Measurements from ENCODE around the gene TAS2R16. TPM values are rescaled to one million over a fixed set of nuclear protein-coding genes. Genes with fewer than 3 reads are reported as not detected.

TAS2R16 gene
- total RNA-seq, 2 experiments from 2014 or later = not detected

- Mint-ChIP-seq H3K4me1 (ENCODE audit: low read depth) (no peaks in the 10 kb centered on the region), H3K27ac (no peak overlapping the region), H3K27me3 (no peaks in the 10 kb centered on the region), H3K9me3 (peaks cover 12% of the 10 kb centered on the region), H3K4me3 (no peak overlapping the region), H3K36me3 (ENCODE audit: low read depth) (no peaks in the 10 kb centered on the region)
- DNase-seq (no peak), ATAC-seq (no peak)
- ChIA-PET POLR2A (no interaction called here), CTCF (no interaction called here)
- intact Hi-C loops (cut with micrococcal nuclease) = no loop called here
- TF ChIP-seq CTCF (IDR thresholded peaks at IDR 0.05) = no peak
These were observed 27.1 kb upstream of the TAS2R16 start for GRCh38 chr7:123022576-123022975.

GRCh38 chr7:123012435-123012834 lies 16.9 kb upstream of the TAS2R16 start:
- H3K9me3 Mint-ChIP-seq = peaks cover 14% of the 10 kb centered on the region
- no peak for DNase-seq
- no peak overlapping the region for H3K4me3 Mint-ChIP-seq
- H3K27ac Mint-ChIP-seq = no peak overlapping the region
- no peaks in the 10 kb centered on the region for H3K27me3 Mint-ChIP-seq
- CTCF ChIA-PET = no interaction called here
- no peaks in the 10 kb centered on the region for H3K4me1 Mint-ChIP-seq (ENCODE audit: low read depth)
- no peak for TF ChIP-seq CTCF (IDR thresholded peaks at IDR 0.05)
- ATAC-seq = no peak
- POLR2A ChIA-PET = no interaction called here
- H3K36me3 Mint-ChIP-seq (ENCODE audit: low read depth) = no peaks in the 10 kb centered on the region
- intact Hi-C loops (cut with micrococcal nuclease) = no loop called here

- CTCF ChIA-PET = no interaction called here
- DNase-seq (no peak), ATAC-seq (no peak)
- Mint-ChIP-seq H3K4me1 (ENCODE audit: low read depth) (no peaks in the 10 kb centered on the region), H3K27me3 (no peaks in the 10 kb centered on the region), H3K9me3 (peaks cover 10% of the 10 kb centered on the region), H3K36me3 (ENCODE audit: low read depth) (no peaks in the 10 kb centered on the region), H3K27ac (no peak overlapping the region), H3K4me3 (no peak overlapping the region)
- no peak for TF ChIP-seq CTCF (IDR thresholded peaks at IDR 0.05)
- POLR2A ChIA-PET = no interaction called here
- intact Hi-C loops (cut with micrococcal nuclease) = no loop called here
These were observed 16.4 kb upstream of the TAS2R16 start for GRCh38 chr7:123011766-123012369.

DNA sequence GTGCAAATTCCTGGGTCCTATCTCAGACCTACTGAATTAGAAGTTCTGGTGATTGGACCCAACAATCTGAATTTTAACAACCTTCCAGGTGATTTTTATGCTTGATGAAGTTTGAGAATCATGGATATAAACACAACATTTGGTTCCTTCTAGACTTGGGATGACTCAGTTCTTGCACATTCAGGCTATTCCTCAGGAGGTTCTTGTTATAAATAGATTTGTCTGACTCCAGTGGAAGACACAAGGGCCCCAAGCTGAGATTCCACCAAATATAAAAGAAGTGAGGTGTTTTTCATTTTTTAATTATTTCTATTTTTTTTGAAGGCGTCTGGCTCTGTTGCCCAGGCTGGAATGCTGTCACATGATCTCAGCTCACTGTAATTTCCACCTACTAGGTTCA lies 9.4 kb upstream of the TAS2R16 start:
- H3K36me3 Mint-ChIP-seq (ENCODE audit: low read depth) = no peaks in the 10 kb centered on the region
- no peak for TF ChIP-seq CTCF (IDR thresholded peaks at IDR 0.05)
- ChIA-PET POLR2A (no interaction called here), CTCF (no interaction called here)
- intact Hi-C loops (cut with micrococcal nuclease) = no loop called here
- H3K4me1 Mint-ChIP-seq (ENCODE audit: low read depth) = no peaks in the 10 kb centered on the region
- no peak for ATAC-seq
- DNase-seq = no peak
- no peaks in the 10 kb centered on the region for H3K27me3 Mint-ChIP-seq
- H3K9me3 Mint-ChIP-seq = peaks cover 5% of the 10 kb centered on the region
- no peak overlapping the region for H3K4me3 Mint-ChIP-seq
- H3K27ac Mint-ChIP-seq = no peak overlapping the region

DNA sequence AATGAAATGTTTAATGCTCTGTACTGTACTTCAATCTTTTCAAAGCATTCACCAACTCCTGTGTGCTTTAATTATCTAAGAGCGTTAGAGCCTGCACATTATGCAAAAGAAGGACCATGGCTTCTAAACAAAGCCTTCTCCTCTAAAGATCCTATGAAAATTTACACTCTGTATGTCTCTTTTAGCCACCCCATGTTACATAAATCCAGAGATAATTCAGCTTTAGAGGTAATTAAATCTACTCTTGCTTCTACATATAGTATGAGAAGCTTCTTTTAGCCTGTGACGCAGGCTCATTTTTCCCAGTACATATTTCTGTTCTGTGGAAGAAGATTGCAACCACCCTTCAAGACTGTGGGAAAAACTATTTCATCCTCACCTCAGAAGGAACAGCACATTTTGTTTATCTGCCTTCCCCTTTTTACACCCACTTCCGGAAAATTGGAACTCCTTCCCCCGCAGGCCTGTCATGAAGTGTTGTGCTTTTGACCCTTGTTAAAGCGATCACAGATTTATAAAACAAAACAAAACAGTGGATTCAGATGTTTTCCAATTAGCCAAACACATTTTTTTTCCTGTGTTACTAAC lies 8.1 kb upstream of the TAS2R16 start:
- ChIA-PET POLR2A (no interaction called here), CTCF (no interaction called here)
- no peaks in the 10 kb centered on the region for H3K27me3 Mint-ChIP-seq
- DNase-seq (no peak), ATAC-seq (no peak)
- H3K27ac Mint-ChIP-seq = no peak overlapping the region
- H3K36me3 Mint-ChIP-seq (ENCODE audit: low read depth) = no peaks in the 10 kb centered on the region
- H3K4me1 Mint-ChIP-seq (ENCODE audit: low read depth) = no peaks in the 10 kb centered on the region
- peaks cover 2% of the 10 kb centered on the region for H3K9me3 Mint-ChIP-seq
- no peak overlapping the region for H3K4me3 Mint-ChIP-seq
- no peak for TF ChIP-seq CTCF (IDR thresholded peaks at IDR 0.05)
- intact Hi-C loops (cut with micrococcal nuclease) = no loop called here

Measured in activated CD8-positive, alpha-beta T cell treated with anti-CD3 and anti-CD28 coated beads for 36 hours (primary cell).